Thymus (tissue), 14 donors: Measurements from ENCODE around the gene CD55. TPM values are rescaled to one million over a fixed set of nuclear protein-coding genes. Genes with fewer than 3 reads are reported as not detected.
A peak's percentile ranks its signal among the peaks of the same experiment; 100 is the strongest.

Experiments used
- DNase-seq, 9 donors: peaks; one replicate each; pipeline ENCODE4 v3.0.0-alpha.2; 2013; ENCODE audit warnings: low spot score in 9 of 9, low read depth in 6 of 9, missing footprints in 1 of 9
- H3K27ac ChIP-seq, 2 donors: one replicate each; pipeline ENCODE4 v1.5.1; 2013; ENCODE audit warnings: control low read depth in 1 of 2, low read depth in 1 of 2, low read length in 1 of 2, mild to moderate bottlenecking in 1 of 2, moderate library complexity in 1 of 2
- H3K27me3 ChIP-seq, 2 donors: one replicate each; pipeline ENCODE4 v1.5.1; 2013; ENCODE audit warnings: low read length in 1 of 2; ENCODE audit not compliant: control insufficient read depth in 2 of 2, insufficient read depth in 1 of 2
- H3K36me3 ChIP-seq, 2 donors: one replicate each; pipeline ENCODE4 v1.5.1; 2013; ENCODE audit warnings: low read length in 1 of 2, mild to moderate bottlenecking in 1 of 2, moderate library complexity in 1 of 2; ENCODE audit not compliant: control insufficient read depth in 2 of 2, insufficient read depth in 2 of 2
- H3K4me1 ChIP-seq, 2 donors: one replicate each; pipeline ENCODE4 v1.5.1; 2013; ENCODE audit warnings: low read length in 2 of 2; ENCODE audit not compliant: control insufficient read depth in 2 of 2, insufficient read depth in 2 of 2
- H3K4me3 ChIP-seq, 2 donors: one replicate each; pipeline ENCODE4 v1.5.1; 2013; ENCODE audit warnings: low read length in 2 of 2, control low read depth in 1 of 2, mild to moderate bottlenecking in 1 of 2
- H3K9me3 ChIP-seq, 2 donors: one replicate each; pipeline ENCODE4 v1.5.1; 2013; ENCODE audit warnings: low read length in 1 of 2, mild to moderate bottlenecking in 1 of 2; ENCODE audit not compliant: control insufficient read depth in 2 of 2, insufficient read depth in 1 of 2
- WGBS: extraction: QIAGEN DNeasy Blood & Tissue Kit; methylation state at CpG from one replicate; pipeline ENCODE4 v1.1.7; 2013; 5-methylcytosine and 5-hydroxymethylcytosine counted together
- long read RNA-seq, 10 donors: transcript quantifications; one replicate each; lab custom pipeline, GENCODE V29; 2026
- polyA plus RNA-seq: library from polyadenylated mRNA; stranded (reverse); fragments of 200-250 nt; gene quantifications from one replicate; pipeline ENCODE4 v1.2.3, GENCODE V29; 2013
- total RNA-seq: library from RNA; stranded (reverse); fragments of 120-200 nt; gene quantifications from one replicate; pipeline ENCODE4 v1.2.4, GENCODE V29; 2013
- donor health status: healthy.

The CD55 gene
- 11.9 TPM for total RNA-seq
- polyA plus RNA-seq = 47.3 TPM
- long read RNA-seq, donor 1 = 0 reads
- long read RNA-seq, donor 2, partial matches to known transcripts = 5 of 5 reads
- long read RNA-seq, donor 2, other reads (novel, unspliced or antisense) = 0 of 5 reads
- long read RNA-seq, donor 3 = 0 reads
- long read RNA-seq, donor 4 = 0 reads
- long read RNA-seq, donor 5, partial matches to known transcripts = 15 of 21 reads
- long read RNA-seq, donor 5, other reads (novel, unspliced or antisense) = 6 of 21 reads
- long read RNA-seq, donor 6, partial matches to known transcripts = 6 of 6 reads
- long read RNA-seq, donor 6, other reads (novel, unspliced or antisense) = 0 of 6 reads
- long read RNA-seq, donor 7, partial matches to known transcripts = 0 of 1 reads
- long read RNA-seq, donor 7, other reads (novel, unspliced or antisense) = 0 of 1 reads
- long read RNA-seq, donor 8 = 0 reads
- long read RNA-seq, donor 9 = 0 reads
- long read RNA-seq, donor 10, partial matches to known transcripts = 0 of 5 reads
- long read RNA-seq, donor 10, other reads (novel, unspliced or antisense) = 5 of 5 reads

GRCh38 chr1:207321079-207321789 lies at the start of gene CD55:
Gene CD55 (plus strand): TSS chr1:207321678. CDS start chr1:207321766, 88 bp downstream.
- Histone ChIP-seq H3K4me1 (peaks cover 0 to 9% of the 10 kb centered on the region in 2 donors), H3K9me3 (no peaks in the 10 kb centered on the region), H3K4me3 (peak within 1 kb of the TSS; percentile 56 to 88), H3K36me3 (no peaks in the 10 kb centered on the region), H3K27ac (peak within 1 kb of the TSS; percentile 69 to 95), H3K27me3 (peaks cover 0 to 6% of the 10 kb centered on the region in 2 donors)
- DNase-seq = peak; percentile 68 to 95 (median 84)
- WGBS = under 1% methylated on average over 53 of the region's 53 CpGs

GRCh38 chr1:207274882-207275281 lies 46.6 kb upstream of the CD55 start:
- no peak for DNase-seq
- Histone ChIP-seq H3K4me3 (no peak overlapping the region), H3K36me3 (no peaks in the 10 kb centered on the region), H3K27ac (no peak overlapping the region), H3K9me3 (no peaks in the 10 kb centered on the region), H3K27me3 (no peaks in the 10 kb centered on the region), H3K4me1 (no peaks in the 10 kb centered on the region)

GRCh38 chr1:207276465-207276864 lies 45.0 kb upstream of the CD55 start:
- no peak for DNase-seq
- H3K4me1 ChIP-seq = no peaks in the 10 kb centered on the region
- no peak overlapping the region for H3K4me3 ChIP-seq
- H3K27me3 ChIP-seq = no peaks in the 10 kb centered on the region
- H3K9me3 ChIP-seq = no peaks in the 10 kb centered on the region
- H3K36me3 ChIP-seq = no peaks in the 10 kb centered on the region
- WGBS = 99% methylated on average over 1 of the region's 1 CpG
- no peak overlapping the region for H3K27ac ChIP-seq

- DNase-seq = no peak
- H3K27me3 ChIP-seq = no peaks in the 10 kb centered on the region
- H3K27ac ChIP-seq = no peak overlapping the region
- H3K9me3 ChIP-seq = no peaks in the 10 kb centered on the region
- no peaks in the 10 kb centered on the region for H3K4me1 ChIP-seq
- H3K36me3 ChIP-seq = no peaks in the 10 kb centered on the region
- 89% methylated on average over 1 of the region's 1 CpG for WGBS
- no peak overlapping the region for H3K4me3 ChIP-seq
Measured at GRCh38 chr1:207277241-207277640, 44.2 kb upstream of the CD55 start.

- no peaks in the 10 kb centered on the region for H3K36me3 ChIP-seq
- DNase-seq = no peak
- no peaks in the 10 kb centered on the region for H3K4me1 ChIP-seq
- H3K27ac ChIP-seq = no peak overlapping the region
- H3K27me3 ChIP-seq = no peaks in the 10 kb centered on the region
- H3K4me3 ChIP-seq = no peak overlapping the region
- 100% methylated on average over 2 of the region's 2 CpGs for WGBS
- H3K9me3 ChIP-seq = no peaks in the 10 kb centered on the region
Measured at GRCh38 chr1:207279652-207280051, 41.8 kb upstream of the CD55 start.

GRCh38 chr1:207280706-207281105 lies 40.8 kb upstream of the CD55 start:
- DNase-seq = no peak
- no peaks in the 10 kb centered on the region for H3K9me3 ChIP-seq
- H3K27ac ChIP-seq = no peak overlapping the region
- H3K36me3 ChIP-seq = no peaks in the 10 kb centered on the region
- H3K4me1 ChIP-seq = no peaks in the 10 kb centered on the region
- H3K27me3 ChIP-seq = no peaks in the 10 kb centered on the region
- no peak overlapping the region for H3K4me3 ChIP-seq
- WGBS = 96% methylated on average over 3 of the region's 3 CpGs

GRCh38 chr1:207282058-207282457 lies 39.4 kb upstream of the CD55 start:
- H3K27ac ChIP-seq = no peak overlapping the region
- WGBS = 85% methylated on average over 2 of the region's 2 CpGs
- H3K4me1 ChIP-seq = no peaks in the 10 kb centered on the region
- DNase-seq = no peak
- no peaks in the 10 kb centered on the region for H3K9me3 ChIP-seq
- H3K4me3 ChIP-seq = no peak overlapping the region
- no peaks in the 10 kb centered on the region for H3K27me3 ChIP-seq
- H3K36me3 ChIP-seq = no peaks in the 10 kb centered on the region

- WGBS = 64% methylated on average over 2 of the region's 2 CpGs
- peak in 1 of 9 donors; percentile 13 for DNase-seq
- H3K27me3 ChIP-seq = no peaks in the 10 kb centered on the region
- H3K4me1 ChIP-seq = no peaks in the 10 kb centered on the region
- H3K27ac ChIP-seq = no peak overlapping the region
- H3K4me3 ChIP-seq = no peak overlapping the region
- no peaks in the 10 kb centered on the region for H3K9me3 ChIP-seq
- H3K36me3 ChIP-seq = no peaks in the 10 kb centered on the region
Measured at GRCh38 chr1:207282496-207283380, 38.7 kb upstream of the CD55 start.
